Ascending aorta (tissue), 2 donors: Measurements from ENCODE around the gene TMEM271. TPM values are rescaled to one million over a fixed set of nuclear protein-coding genes. Genes with fewer than 3 reads are reported as not detected.
"Not testable (repeated sequence)": the region's sequence is repeated elsewhere in the genome, so short reads cannot be mapped to it uniquely, and the experiment has no call there.

Experiments
- DNase-seq, 2 donors: peaks; one replicate each; pipeline ENCODE4 v3.0.0-alpha.2; 2019; ENCODE audit warnings: low spot score in 2 of 2
- H3K27ac ChIP-seq, 2 donors: fragments of 200-600 bp; sonication (generic); one replicate each; pipeline ENCODE4 v1.5.1; 2016 to 2017; ENCODE audit warnings: mild to moderate bottlenecking in 1 of 2
- H3K27me3 ChIP-seq: fragments of 200-600 bp; sonication (generic); one replicate; pipeline ENCODE4 v1.5.1; 2017
- H3K36me3 ChIP-seq, 2 donors: fragments of 200-600 bp; sonication (generic); one replicate each; pipeline ENCODE4 v1.5.1; 2016
- H3K4me1 ChIP-seq, 2 donors: fragments of 200-600 bp; sonication (generic); one replicate each; pipeline ENCODE4 v1.5.1; 2016 to 2017; ENCODE audit warnings: mild to moderate bottlenecking in 1 of 2
- H3K4me3 ChIP-seq, 2 donors: fragments of 200-600 bp; sonication (generic); one replicate each; pipeline ENCODE4 v1.5.1; 2016 to 2017; ENCODE audit warnings: mild to moderate bottlenecking in 1 of 2
- H3K9me3 ChIP-seq, 2 donors: fragments of 200-600 bp; sonication (generic); one replicate each; pipeline ENCODE4 v1.5.1; 2016
- intact Hi-C: fragments of 100-400 bp; cut with DNase I; formaldehyde crosslinking; loops from one replicate; pipeline ENCODE4 v1.15.1; 2023
- total RNA-seq: library from RNA; depleted of rRNA; stranded (reverse); fragments of >200 nt; gene quantifications from one replicate; pipeline ENCODE4 v1.1.0, GENCODE V29; 2016
- TF ChIP-seq, protein P1 (sequence below), 3 experiments: fragments of 200-600 bp in 2 of 3; fragments of 450-650 bp in 1 of 3; sonication (generic) in 2 of 3; IDR thresholded peaks; one replicate each; pipeline ENCODE4 v1.5.1; 2016 to 2019; ENCODE audit warnings: antibody characterized with exemption in 3 of 3, mild to moderate bottlenecking in 1 of 3, moderate library complexity in 1 of 3

TMEM271 gene
- total RNA-seq, 1 donor from 2014 or later, result not detected

DNA sequence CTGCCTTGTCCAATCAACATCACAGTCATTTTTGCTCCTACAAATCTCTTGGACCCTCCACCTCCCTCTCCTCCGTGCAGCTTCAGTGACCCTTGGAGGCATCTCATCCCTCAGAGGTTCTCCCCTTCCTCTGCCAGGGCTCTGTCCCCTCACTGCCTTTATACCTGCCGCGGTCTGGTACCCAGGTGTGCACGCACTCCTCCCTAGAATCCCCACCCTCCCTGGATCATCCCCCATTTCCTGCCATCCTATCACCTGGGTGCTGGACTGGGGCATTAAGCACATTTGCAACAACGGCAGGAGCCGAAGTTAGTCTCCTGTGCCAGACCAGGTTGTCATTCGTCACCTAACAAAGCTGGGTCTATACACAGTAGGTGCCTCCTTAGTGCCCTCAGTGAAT lies 10.1 kb downstream of the TMEM271 start:
- DNase-seq, result no peak
- Histone ChIP-seq H3K4me1 (no peaks in the 10 kb centered on the region), H3K27me3 (no peaks in the 10 kb centered on the region), H3K4me3 (no peak overlapping the region), H3K36me3 (no peaks in the 10 kb centered on the region), H3K27ac (no peak overlapping the region), H3K9me3 (no peaks in the 10 kb centered on the region)
- intact Hi-C loops, result no loop called here
- TF ChIP-seq, protein P1, sequence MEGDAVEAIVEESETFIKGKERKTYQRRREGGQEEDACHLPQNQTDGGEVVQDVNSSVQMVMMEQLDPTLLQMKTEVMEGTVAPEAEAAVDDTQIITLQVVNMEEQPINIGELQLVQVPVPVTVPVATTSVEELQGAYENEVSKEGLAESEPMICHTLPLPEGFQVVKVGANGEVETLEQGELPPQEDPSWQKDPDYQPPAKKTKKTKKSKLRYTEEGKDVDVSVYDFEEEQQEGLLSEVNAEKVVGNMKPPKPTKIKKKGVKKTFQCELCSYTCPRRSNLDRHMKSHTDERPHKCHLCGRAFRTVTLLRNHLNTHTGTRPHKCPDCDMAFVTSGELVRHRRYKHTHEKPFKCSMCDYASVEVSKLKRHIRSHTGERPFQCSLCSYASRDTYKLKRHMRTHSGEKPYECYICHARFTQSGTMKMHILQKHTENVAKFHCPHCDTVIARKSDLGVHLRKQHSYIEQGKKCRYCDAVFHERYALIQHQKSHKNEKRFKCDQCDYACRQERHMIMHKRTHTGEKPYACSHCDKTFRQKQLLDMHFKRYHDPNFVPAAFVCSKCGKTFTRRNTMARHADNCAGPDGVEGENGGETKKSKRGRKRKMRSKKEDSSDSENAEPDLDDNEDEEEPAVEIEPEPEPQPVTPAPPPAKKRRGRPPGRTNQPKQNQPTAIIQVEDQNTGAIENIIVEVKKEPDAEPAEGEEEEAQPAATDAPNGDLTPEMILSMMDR (IDR thresholded peaks at IDR 0.05), result no peak

DNA sequence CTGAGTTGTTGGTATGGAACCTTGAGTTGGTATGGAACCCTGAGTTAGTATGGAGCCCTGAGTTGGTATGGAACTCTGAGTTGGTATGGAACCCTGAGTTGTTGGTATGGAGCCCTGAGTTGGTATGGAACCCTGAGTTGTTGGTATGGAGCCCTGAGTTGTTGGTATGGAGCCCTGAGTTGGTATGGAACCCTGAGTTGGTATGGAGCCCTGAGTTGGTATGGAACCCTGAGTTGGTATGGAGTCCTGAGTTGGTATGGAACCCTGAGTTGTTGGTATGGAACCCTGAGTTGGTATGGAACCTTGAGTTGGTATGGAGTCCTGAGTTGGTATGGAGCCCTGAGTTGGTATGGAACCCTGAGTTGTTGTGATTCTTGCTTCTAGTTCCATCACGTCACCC lies 10.5 kb downstream of the TMEM271 start:
- H3K9me3 ChIP-seq, H3K4me3 ChIP-seq, H3K27me3 ChIP-seq, H3K36me3 ChIP-seq, H3K27ac ChIP-seq, intact Hi-C loops, DNase-seq, H3K4me1 ChIP-seq: not testable (repeated sequence)

DNA sequence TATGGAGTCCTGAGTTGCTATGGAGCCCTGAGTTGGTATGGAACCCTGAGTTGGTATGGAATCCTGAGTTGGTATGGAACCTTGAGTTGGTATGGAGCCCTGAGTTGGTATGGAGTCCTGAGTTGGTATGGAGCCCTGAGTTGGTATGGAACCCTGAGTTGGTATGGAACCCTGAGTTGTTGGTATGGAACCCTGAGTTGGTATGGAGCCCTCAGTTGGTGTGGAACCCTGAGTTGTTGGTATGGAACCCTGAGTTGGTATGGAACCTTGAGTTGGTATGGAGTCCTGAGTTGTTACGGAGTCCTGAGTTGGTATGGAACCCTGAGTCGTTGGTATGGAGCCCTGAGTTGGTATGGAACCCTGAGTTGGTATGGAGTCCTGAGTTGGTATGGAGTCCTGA lies 13.6 kb downstream of the TMEM271 start:
- H3K36me3 ChIP-seq, intact Hi-C loops, H3K27ac ChIP-seq, H3K4me3 ChIP-seq, H3K9me3 ChIP-seq, H3K4me1 ChIP-seq, DNase-seq, H3K27me3 ChIP-seq: not testable (repeated sequence)

DNA sequence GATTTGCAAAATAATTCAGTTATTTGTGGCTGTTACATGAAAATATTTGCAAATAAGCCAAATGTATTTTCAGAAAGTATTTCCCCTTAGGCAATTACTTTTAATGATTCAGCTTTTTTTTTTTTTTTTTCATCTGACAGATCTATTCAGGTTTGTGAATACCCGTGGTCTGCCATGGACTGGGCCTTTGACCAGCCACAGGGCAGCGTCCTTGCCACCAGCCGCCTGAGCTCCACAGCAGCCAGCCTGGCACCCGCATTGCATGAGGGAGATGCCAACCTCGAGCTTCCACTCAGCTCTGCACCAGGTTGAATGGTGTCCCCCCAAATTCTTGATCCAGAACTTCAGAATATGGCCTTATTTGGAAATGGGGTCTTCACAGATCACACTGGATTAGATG lies 14.7 kb downstream of the TMEM271 start:
- Histone ChIP-seq H3K4me3 (no peak overlapping the region), H3K9me3 (no peaks in the 10 kb centered on the region), H3K36me3 (no peaks in the 10 kb centered on the region), H3K4me1 (no peaks in the 10 kb centered on the region), H3K27ac (no peak overlapping the region), H3K27me3 (no peaks in the 10 kb centered on the region)
- TF ChIP-seq, protein P1 (IDR thresholded peaks at IDR 0.05), result no peak
- intact Hi-C loops, result no loop called here
- no peak for DNase-seq

DNA sequence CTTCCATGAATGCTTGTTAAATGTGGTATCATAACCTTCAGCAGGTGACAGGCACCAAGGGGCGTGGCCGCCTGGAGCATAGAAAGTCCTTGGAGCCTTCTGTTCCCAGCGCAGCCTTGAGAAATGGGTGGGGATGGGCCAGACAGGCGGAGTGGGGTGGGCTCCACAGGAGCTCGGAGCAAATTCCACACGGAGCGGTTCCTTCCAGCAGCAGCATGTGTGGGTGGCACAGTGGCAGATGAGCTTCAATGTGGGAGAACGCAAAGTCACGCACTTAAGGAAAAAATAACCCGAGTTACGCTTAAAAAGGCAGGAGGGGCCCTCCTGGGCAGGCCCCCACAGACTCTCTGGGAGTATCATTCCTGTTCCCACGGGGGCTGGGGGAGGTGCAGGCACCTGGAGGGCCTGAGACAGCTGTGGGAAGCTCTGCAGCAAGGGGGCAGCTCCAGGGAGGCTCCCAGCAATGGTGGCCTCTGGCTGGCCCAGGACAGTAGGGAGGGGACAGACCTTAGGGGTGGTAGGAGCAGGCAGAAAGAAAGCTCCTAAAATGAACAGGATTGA lies 15.3 kb downstream of the TMEM271 start:
- Histone ChIP-seq H3K4me1 (no peaks in the 10 kb centered on the region), H3K36me3 (no peaks in the 10 kb centered on the region), H3K4me3 (no peak overlapping the region), H3K27ac (no peak overlapping the region), H3K9me3 (no peaks in the 10 kb centered on the region), H3K27me3 (no peaks in the 10 kb centered on the region)
- intact Hi-C loops, result no loop called here
- TF ChIP-seq, protein P1 (IDR thresholded peaks at IDR 0.05), result no peak
- DNase-seq, result no peak

DNA sequence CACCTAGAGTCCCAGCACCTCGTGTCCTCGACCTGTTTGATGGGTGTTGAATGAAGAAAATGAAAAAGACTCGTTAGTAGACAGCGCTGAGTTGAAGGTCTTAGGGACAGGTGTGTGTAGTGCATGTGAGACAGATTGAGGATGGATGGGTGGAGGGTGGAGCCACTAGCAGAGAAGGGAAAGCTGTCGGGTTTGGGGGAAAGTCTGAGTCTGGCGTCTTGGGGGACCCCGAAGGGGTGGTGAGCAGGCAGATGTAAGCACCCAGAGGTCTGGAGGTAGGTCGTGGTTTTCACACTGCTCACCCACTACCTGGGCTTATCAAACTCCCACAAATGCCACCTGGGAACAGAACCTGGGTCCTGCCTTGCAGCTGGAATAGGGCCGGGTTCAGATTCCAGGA lies 16.0 kb downstream of the TMEM271 start:
- no peaks in the 10 kb centered on the region for H3K4me1 ChIP-seq
- intact Hi-C loops, result no loop called here
- DNase-seq, result no peak

More for the DNA sequence above, 16.0 kb downstream of the TMEM271 start:
- no peaks in the 10 kb centered on the region for H3K27me3 ChIP-seq
- no peak overlapping the region for H3K4me3 ChIP-seq
- no peaks in the 10 kb centered on the region for H3K36me3 ChIP-seq
- TF ChIP-seq, protein P1 (IDR thresholded peaks at IDR 0.05), result no peak
- H3K9me3 ChIP-seq, result no peaks in the 10 kb centered on the region
- no peak overlapping the region for H3K27ac ChIP-seq
